Mammary epithelial cell (primary cell): ENCODE data around the gene SLCO3A1.

Experiments used
- CTCF ChIP-seq, 2 donors: IDR thresholded peaks in 1 of 2; conservative IDR thresholded peaks in 1 of 2; 2 replicates each; pipeline ENCODE4 v1.5.1; 2011 to 2012; ENCODE audit warnings: inconsistent platforms in 2 of 2, low read length in 2 of 2, mild to moderate bottlenecking in 2 of 2, control low read depth in 1 of 2, low read depth in 1 of 2; ENCODE audit not compliant: insufficient read depth in 1 of 2; ENCODE audit errors: extremely low read depth in 1 of 2
- EZH2 ChIP-seq: IDR thresholded peaks from 2 replicates; pipeline ENCODE4 v1.6.1; 2012; ENCODE audit warnings: low read length, inconsistent platforms, borderline replicate concordance

- TF ChIP-seq CTCF (conservative IDR thresholded peaks at IDR 0.05 in 1 of 2, IDR thresholded peaks at IDR 0.05 in 1 of 2; ENCODE audit: extremely low read depth in 1 of 2, insufficient read depth in 1 of 2, low read depth in 1 of 2, low read length in 2 of 2) (no peak), EZH2 (no peak)
These were observed 112.1 kb downstream of the SLCO3A1 start for GRCh38 chr15:91965501-91966193.
